OCI-LY7 (cell line): ENCODE results near the gene OOSP4A.

Experiments used
- CTCF ChIP-seq: fragments of 200-600 bp; sonication (generic); conservative IDR thresholded peaks from 2 replicates; pipeline ENCODE4 v1.5.1; 2014; ENCODE audit warnings: mild to moderate bottlenecking, antibody characterized with exemption, low read length, moderate library complexity, mixed read lengths
- EZH2phosphoT487 ChIP-seq: fragments of 200-600 bp; sonication (generic); IDR thresholded peaks from 2 replicates; pipeline ENCODE4 v1.6.1; 2018; ENCODE audit warnings: low read depth, borderline replicate concordance, mild to moderate bottlenecking, mixed run types, antibody characterized with exemption, low read length, moderate library complexity, mixed read lengths

GRCh38 chr11:59960502-59961381 lies 3.1 kb upstream of the OOSP4A start:
- TF ChIP-seq CTCF = no peak
- TF ChIP-seq EZH2phosphoT487 = no peak
